Nephron progenitor cell (in vitro differentiated cells): ENCODE data around the gene PNPLA8.

Experiments used
- DNase-seq: peaks from one replicate; pipeline ENCODE4 v3.0.0; 2021
- H3K27ac Mint-ChIP-seq: 2 replicates; pipeline ENCODE4 v1.8.0; 2021; ENCODE audit warnings: mild to moderate bottlenecking, moderate library complexity, mixed read lengths
- H3K27me3 Mint-ChIP-seq: 2 replicates; pipeline ENCODE4 v1.8.0; 2021; ENCODE audit warnings: mild to moderate bottlenecking, low read depth, mixed read lengths; ENCODE audit not compliant: poor library complexity
- H3K36me3 Mint-ChIP-seq: 2 replicates; pipeline ENCODE4 v1.8.0; 2021; ENCODE audit warnings: low read depth, mixed read lengths
- H3K4me1 Mint-ChIP-seq: 2 replicates; pipeline ENCODE4 v1.8.0; 2021; ENCODE audit warnings: mixed read lengths
- H3K4me3 Mint-ChIP-seq: 2 replicates; pipeline ENCODE4 v1.8.0; 2021; ENCODE audit warnings: mild to moderate bottlenecking, moderate library complexity, mixed read lengths
- H3K9me3 Mint-ChIP-seq: 2 replicates; pipeline ENCODE4 v1.8.0; 2021; ENCODE audit warnings: mild to moderate bottlenecking, moderate library complexity, mixed read lengths
- TF ChIP-seq, protein P1 (sequence below): fragments of 200-600 bp; sonication (generic); IDR thresholded peaks from 2 replicates; pipeline ENCODE4 v1.5.0; 2021; ENCODE audit warnings: antibody characterized with exemption

The PNPLA8 gene

GRCh38 chr7:108425714-108426275 is 100.1 kb downstream of the PNPLA8 start:
- no peak for DNase-seq
- no peak overlapping the region for H3K4me3 Mint-ChIP-seq
- H3K36me3 Mint-ChIP-seq, result no peaks in the 10 kb centered on the region
- H3K27ac Mint-ChIP-seq, result no peak overlapping the region
- H3K27me3 Mint-ChIP-seq, result peaks cover 11% of the 10 kb centered on the region
- no peaks in the 10 kb centered on the region for H3K9me3 Mint-ChIP-seq
- TF ChIP-seq, protein P1, sequence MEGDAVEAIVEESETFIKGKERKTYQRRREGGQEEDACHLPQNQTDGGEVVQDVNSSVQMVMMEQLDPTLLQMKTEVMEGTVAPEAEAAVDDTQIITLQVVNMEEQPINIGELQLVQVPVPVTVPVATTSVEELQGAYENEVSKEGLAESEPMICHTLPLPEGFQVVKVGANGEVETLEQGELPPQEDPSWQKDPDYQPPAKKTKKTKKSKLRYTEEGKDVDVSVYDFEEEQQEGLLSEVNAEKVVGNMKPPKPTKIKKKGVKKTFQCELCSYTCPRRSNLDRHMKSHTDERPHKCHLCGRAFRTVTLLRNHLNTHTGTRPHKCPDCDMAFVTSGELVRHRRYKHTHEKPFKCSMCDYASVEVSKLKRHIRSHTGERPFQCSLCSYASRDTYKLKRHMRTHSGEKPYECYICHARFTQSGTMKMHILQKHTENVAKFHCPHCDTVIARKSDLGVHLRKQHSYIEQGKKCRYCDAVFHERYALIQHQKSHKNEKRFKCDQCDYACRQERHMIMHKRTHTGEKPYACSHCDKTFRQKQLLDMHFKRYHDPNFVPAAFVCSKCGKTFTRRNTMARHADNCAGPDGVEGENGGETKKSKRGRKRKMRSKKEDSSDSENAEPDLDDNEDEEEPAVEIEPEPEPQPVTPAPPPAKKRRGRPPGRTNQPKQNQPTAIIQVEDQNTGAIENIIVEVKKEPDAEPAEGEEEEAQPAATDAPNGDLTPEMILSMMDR, result no peak
- H3K4me1 Mint-ChIP-seq, result peaks cover 25% of the 10 kb centered on the region

DNA sequence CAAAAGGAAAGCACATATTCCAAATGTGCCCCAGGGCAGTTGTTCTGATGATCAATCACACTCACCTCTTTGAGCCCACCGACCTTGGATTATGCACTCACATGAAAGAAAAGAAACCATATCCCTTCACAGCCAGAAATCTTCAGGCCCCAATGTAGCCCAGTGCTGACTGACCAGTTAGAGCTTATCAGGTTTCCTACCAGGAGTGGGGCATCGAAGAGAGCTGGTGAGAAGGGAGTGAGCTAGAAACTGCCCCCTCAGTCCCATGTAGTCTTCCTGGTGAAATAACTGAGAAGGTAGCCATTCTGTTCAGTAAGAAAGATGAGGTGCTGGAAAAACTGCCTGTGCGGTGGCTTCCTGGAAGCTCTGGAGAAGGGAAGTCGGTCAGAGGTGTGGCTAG is 101.9 kb downstream of the PNPLA8 start:
- Mint-ChIP-seq H3K36me3 (no peaks in the 10 kb centered on the region), H3K4me3 (no peak overlapping the region), H3K27ac (peak overlapping the region; percentile 3), H3K9me3 (no peaks in the 10 kb centered on the region), H3K4me1 (peaks cover 25% of the 10 kb centered on the region), H3K27me3 (peaks cover 11% of the 10 kb centered on the region)
- DNase-seq, result no peak
- TF ChIP-seq, protein P1, result no peak

- H3K4me1 Mint-ChIP-seq, result peaks cover 22% of the 10 kb centered on the region
- H3K4me3 Mint-ChIP-seq, result no peak overlapping the region
- no peak for DNase-seq
- no peaks in the 10 kb centered on the region for H3K9me3 Mint-ChIP-seq
- H3K27ac Mint-ChIP-seq, result peak overlapping the region; percentile 3
- peaks cover 11% of the 10 kb centered on the region for H3K27me3 Mint-ChIP-seq
- TF ChIP-seq, protein P1, result no peak
- no peaks in the 10 kb centered on the region for H3K36me3 Mint-ChIP-seq
These were observed 102.6 kb downstream of the PNPLA8 start for GRCh38 chr7:108423089-108423989.

DNA sequence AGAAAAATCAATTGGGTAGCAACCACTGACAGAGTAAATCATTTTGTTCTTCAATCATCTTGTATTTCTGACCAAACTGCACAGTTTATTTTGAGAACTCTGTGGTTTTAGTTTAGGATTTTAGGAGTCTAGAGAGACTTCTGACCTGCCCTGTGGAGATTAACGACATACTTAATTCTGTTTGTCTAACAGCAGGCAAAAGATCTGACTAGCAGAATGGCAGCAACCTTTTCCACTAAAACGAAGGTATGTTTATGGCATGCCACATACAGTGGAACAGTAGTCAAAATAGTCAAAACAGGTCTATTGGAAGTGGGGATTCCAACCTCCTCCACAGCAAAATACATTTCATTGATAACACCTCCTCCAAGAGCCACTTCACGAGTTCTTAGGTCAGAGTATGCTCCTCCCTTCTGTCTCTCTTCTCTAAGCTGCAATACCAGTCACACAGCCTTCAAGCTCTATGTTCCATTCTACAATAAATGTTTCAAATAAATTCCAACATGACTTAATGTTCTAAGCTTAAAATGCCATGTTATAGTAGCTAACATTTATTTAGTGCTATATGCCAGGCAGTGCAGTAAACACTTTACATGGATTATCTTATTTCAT is 104.1 kb downstream of the PNPLA8 start:
- Mint-ChIP-seq H3K9me3 (no peaks in the 10 kb centered on the region), H3K27ac (peak overlapping the region; percentile 21), H3K4me3 (no peak overlapping the region), H3K4me1 (peaks cover 14% of the 10 kb centered on the region), H3K36me3 (no peaks in the 10 kb centered on the region), H3K27me3 (peaks cover 8% of the 10 kb centered on the region)
- no peak for DNase-seq
- TF ChIP-seq, protein P1, result no peak
